ENCODE data around the gene ITIH5.

The ITIH5 gene

DNA sequence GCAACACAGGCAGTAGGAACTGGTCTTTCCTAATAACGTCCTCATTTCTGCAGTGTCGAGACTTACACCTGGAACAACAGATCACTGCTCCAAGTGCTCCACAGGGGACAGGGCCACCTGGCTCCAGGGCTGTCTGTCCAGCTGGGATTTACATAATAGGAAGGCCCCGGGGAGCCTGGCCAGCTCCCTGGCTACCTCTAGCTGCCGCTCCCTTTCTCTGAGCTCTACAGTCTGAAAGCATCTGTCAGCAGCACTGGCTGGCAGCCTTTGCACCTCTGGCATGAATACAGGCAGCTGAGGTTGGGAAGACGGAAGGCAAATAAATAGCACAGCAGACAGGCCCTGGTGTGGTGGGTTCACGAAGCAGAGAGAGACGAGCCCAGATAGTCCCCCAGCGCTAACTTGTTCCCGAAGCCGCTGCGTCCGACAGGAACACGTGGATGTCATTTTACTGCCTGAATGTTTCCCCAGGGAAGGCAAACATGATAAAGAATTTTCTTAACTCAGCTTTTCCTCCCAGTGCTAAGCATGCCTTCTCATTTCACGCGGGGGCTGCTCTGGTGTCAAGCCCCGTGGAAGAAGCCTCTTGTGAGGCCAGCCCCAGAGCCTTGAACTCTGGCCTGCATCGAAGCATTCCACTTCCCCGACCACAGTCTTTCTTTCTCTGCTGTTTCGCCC lies 105.4 kb downstream of the ITIH5 start:
- TF ChIP-seq GATA2 (IDR thresholded peaks at IDR 0.05; ENCODE audit: low read depth, low read length) = no peak
- TF ChIP-seq GATA3 (IDR thresholded peaks at IDR 0.05; ENCODE audit: low read depth, low read length) = no peak

GRCh38 chr10:7560519-7560918 lies 106.2 kb downstream of the ITIH5 start:
- TF ChIP-seq GATA3 (IDR thresholded peaks at IDR 0.05; ENCODE audit: low read depth, low read length) (no peak), GATA2 (IDR thresholded peaks at IDR 0.05; ENCODE audit: low read depth, low read length) (no peak)

DNA sequence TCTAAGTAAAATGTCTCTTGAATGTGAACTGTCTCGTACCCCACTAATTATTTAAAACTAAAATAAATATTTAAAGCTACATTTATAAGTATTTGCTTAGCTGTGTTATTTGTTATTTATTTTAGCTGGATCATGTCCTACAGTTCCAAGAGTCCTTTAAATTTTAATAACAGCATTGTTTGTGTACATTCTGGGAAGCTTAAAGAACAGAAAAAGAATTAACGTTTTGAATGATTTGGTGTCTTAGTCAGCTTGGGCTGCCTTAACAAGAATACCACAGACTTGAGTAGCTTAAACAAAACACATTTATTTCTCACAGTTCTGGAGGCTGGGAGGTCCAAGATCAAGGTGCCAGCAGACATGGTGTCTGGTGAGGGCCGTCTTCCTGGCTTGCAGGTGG lies 107.4 kb downstream of the ITIH5 start:
- TF ChIP-seq GATA3 (IDR thresholded peaks at IDR 0.05; ENCODE audit: low read depth, low read length) = no peak
- no peak for TF ChIP-seq GATA2 (IDR thresholded peaks at IDR 0.05; ENCODE audit: low read depth, low read length)

GRCh38 chr10:7558036-7558435 lies 108.7 kb downstream of the ITIH5 start:
- TF ChIP-seq GATA2 (IDR thresholded peaks at IDR 0.05; ENCODE audit: low read depth, low read length) (no peak), GATA3 (IDR thresholded peaks at IDR 0.05; ENCODE audit: low read depth, low read length) (no peak)

DNA sequence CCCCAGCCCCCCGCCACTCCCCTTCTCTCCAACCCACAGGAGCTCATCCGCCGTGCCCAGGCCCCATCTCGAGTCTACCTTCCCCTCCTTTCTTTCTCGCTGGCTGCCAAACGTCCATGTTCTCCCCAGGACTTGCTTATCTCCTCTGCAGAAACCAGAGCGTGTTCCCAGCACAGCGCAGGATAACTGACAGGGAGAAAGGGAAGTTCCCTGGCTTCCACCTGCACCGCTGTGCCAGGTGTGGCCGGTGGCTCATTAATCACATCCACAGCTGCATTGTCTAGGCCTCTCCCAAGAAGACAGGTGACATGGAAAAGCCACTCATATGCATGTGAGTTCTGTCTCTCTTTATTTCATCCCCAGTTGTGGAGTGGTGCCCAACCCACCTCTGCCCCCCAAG lies 113.2 kb downstream of the ITIH5 start:
- TF ChIP-seq GATA2 (IDR thresholded peaks at IDR 0.05; ENCODE audit: low read depth, low read length) (no peak), GATA3 (IDR thresholded peaks at IDR 0.05; ENCODE audit: low read depth, low read length) (no peak)

DNA sequence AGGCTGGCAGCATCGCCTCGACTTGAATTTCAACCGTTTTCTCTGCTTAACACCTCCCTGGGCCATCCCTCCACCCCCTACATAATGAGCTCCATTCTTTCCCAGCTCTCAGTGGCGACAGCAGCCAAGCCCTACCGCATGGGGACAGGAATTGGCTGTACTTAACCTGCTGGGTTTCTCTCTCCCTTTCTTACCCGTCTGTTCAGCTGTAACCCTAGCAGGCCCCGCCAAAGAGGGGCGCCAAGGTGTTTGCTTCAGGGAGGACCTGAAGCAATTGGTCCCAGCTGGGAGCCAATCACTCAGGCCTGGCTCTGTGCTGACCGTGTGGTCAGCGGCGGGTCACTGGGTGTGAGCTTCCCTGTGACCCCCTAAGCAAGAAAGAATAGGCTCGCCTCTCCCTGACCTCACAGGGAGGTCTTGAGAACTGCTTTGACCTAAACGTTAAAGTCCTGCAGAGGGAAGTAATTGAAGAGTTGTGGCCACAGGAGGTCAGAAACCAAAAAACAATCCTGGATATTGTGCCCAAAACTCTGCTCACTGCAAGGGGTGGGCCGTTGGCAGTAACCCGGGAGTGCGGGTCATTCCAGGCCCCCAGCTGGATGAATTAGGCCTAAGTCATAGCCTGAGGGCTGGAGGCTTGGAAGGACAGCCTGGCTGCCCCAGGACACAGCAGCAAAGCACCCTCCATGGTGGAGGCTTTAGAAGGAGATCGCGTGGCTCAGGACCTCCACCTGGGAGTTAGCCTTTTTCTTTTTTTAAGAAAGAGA lies 114.6 kb downstream of the ITIH5 start:
- no peak for TF ChIP-seq GATA2 (IDR thresholded peaks at IDR 0.05; ENCODE audit: low read depth, low read length)
- TF ChIP-seq GATA3 (IDR thresholded peaks at IDR 0.05; ENCODE audit: low read depth, low read length) = no peak

- no peak for TF ChIP-seq GATA3 (IDR thresholded peaks at IDR 0.05; ENCODE audit: low read depth, low read length)
- TF ChIP-seq GATA2 (IDR thresholded peaks at IDR 0.05; ENCODE audit: low read depth, low read length) = no peak
Measured at GRCh38 chr10:7551289-7551688, 115.5 kb downstream of the ITIH5 start.

DNA sequence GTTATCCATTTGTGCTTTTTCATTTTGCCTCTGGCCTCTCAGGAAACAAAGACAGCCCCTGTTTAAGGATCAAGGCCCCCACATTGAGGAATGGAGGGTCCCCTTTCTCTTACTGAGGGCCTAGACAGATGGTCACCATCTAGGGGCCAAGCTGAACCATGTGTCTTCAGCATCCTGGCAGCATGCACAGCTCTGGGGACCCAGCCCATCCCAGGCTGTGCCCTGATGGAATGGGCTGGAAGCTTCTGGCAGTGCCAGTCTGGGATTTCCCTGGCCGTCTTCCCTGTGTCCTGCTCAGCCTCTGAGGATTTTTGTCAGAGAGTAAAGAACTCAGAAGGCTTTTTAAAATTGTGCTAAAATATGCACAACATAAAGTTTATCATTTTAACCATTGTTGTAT lies 116.8 kb downstream of the ITIH5 start:
- TF ChIP-seq GATA2 (IDR thresholded peaks at IDR 0.05; ENCODE audit: low read depth, low read length) (no peak), GATA3 (IDR thresholded peaks at IDR 0.05; ENCODE audit: low read depth, low read length) (no peak)

- TF ChIP-seq GATA3 (IDR thresholded peaks at IDR 0.05; ENCODE audit: low read depth, low read length) (no peak), GATA2 (IDR thresholded peaks at IDR 0.05; ENCODE audit: low read depth, low read length) (no peak)
Measured at GRCh38 chr10:7547829-7548228, 118.9 kb downstream of the ITIH5 start.

DNA sequence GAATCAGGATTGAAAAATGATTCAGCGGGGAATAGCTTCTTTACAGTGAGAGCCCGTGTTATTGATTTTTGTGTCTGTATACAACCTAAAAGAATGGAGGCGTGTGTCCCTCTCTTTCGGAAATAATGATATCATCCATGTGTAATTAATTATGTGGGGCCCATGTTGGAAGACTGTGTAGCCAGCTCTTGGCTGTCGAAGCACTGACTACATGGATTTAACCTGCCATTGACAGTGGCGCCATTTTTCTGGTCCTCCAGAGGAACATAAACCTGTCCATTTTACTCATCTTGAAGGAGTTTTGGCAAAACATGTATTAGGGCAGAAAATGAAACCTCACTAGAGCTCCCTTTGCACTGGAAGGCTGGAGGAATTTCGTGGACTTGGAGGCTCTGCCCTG lies 119.6 kb downstream of the ITIH5 start:
- no peak for TF ChIP-seq GATA2 (IDR thresholded peaks at IDR 0.05; ENCODE audit: low read depth, low read length)
- TF ChIP-seq GATA3 (IDR thresholded peaks at IDR 0.05; ENCODE audit: low read depth, low read length) = no peak

DNA sequence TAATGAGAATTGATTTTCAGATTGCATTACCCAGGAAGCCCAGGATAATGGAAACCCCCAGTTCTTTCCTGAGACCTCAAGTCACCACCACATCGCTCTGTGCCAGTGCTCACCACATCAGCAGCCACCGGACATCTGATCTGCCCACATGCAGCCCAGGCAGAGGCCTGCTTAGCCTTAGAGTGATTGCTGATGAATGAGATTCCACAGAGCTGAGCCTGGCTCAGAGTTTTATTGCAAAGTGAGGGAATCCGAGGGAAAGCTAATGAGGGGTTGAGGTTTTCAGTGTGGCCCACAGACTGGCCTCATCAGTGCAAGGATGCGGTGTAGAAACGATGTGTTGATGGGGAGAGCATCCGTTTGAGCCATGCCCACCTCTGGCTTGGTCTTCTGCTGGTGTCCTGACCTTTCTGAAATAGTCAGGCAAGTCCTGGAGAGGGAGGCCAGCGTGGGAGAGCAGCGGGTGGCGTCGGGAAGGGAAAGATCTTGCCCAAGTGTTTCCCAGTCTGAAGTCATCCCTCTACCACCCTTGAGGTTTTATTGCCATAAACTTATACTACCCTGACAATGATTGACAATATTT lies 120.3 kb downstream of the ITIH5 start:
- no peak for TF ChIP-seq GATA3 (IDR thresholded peaks at IDR 0.05; ENCODE audit: low read depth, low read length)
- TF ChIP-seq GATA2 (IDR thresholded peaks at IDR 0.05; ENCODE audit: low read depth, low read length) = no peak

- TF ChIP-seq GATA2 (IDR thresholded peaks at IDR 0.05; ENCODE audit: low read depth, low read length) (no peak), GATA3 (IDR thresholded peaks at IDR 0.05; ENCODE audit: low read depth, low read length) (no peak)
Measured at GRCh38 chr10:7545792-7546191, 121.0 kb downstream of the ITIH5 start.

DNA sequence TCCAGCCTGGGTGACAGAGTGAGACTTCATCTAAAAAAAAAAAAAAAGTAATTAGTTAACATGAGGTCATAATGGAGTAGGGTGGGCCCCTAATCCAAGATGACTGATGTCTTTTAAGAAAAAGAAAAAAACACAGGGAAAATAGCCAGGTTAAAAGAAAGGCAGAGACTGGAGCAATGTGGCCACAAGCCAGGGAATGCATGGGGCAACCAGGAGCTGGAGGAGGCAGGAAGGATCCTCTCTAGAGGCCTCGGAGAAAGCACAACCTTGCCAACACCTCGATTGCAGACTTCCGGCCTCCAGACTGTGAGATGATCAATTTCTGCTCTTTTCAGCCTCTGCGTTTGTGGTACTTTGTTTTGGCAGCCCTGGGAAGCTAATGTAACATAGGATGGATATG lies 121.5 kb downstream of the ITIH5 start:
- TF ChIP-seq GATA3 (IDR thresholded peaks at IDR 0.05; ENCODE audit: low read depth, low read length) (no peak), GATA2 (IDR thresholded peaks at IDR 0.05; ENCODE audit: low read depth, low read length) (no peak)

DNA sequence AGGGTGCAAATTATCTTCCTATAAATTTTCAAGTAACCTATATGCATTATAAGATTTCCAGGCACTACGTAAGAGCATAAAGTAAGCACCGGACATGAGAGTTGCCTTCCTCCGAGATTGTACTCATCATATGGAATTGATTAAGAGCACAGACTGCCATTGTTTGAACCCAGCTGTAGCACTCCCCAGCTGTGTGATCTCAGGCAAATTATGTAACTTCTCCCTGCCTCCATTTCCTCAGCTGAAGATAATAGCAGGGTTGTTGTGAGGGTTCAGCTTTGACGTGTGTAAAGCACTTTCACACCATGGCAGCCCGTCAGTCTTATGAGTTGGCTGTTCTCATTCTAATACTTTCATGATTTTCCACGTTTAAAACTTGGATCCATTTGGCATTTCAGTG lies 122.6 kb downstream of the ITIH5 start:
- TF ChIP-seq GATA2 (IDR thresholded peaks at IDR 0.05; ENCODE audit: low read depth, low read length) (no peak), GATA3 (IDR thresholded peaks at IDR 0.05; ENCODE audit: low read depth, low read length) (no peak)
